ENCODE results near the gene PAQR5. TPM values are rescaled to one million over a fixed set of nuclear protein-coding genes. Genes with fewer than 3 reads are reported as not detected.

Gene PAQR5
- total RNA-seq, 1 experiment from 2014 or later, result 2.0 TPM

DNA sequence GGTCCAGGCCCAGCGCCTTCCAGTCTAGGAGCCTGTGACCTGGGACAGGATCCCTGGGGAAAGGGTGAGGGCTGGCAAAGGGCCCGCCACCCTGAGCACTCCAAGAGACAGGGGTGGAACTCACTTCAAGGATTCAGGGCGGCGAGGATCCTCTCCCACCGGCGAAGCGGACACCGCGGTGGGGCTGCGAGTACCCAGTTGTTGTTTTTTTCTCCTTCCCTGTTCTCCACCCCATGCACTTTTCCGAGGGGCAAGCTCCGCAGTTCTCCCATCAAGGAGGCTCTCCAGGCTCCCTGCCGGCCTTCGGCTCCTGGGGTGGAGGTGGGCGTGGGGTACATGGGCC is 387 bp upstream of the PAQR5 start:
- peak; percentile 26 for ATAC-seq

DNA sequence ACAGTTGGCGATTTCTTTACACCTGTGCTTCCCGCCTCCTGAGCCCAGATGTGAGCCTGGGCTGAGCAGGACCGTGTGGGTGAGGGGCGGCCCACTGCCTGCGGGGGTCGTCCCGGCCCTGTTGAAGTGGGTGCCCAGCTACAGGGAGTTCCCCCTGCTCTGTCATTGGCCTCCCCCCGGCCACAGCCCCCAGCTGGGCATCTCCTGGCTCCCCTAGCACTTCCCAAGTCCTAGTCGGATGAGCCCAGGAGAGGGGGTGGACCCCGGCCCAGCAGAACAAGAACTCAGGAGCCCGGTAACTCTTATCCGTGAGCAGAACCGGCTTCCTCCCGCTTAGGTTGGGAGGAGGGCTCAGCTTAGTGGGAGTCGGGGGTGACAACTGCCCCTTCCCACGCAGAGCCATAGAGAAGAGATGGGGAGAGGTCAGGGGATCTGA is 757 bp downstream of the PAQR5 start:
- intact Hi-C loops (cut with micrococcal nuclease; ENCODE audit: unreplicated experiment), result no loop called here
- ChIA-PET POLR2A (no interaction called here), CTCF (no interaction called here)
- BruUV-seq (replicated peaks), result no TSS peak
- TF ChIP-seq POLR2AphosphoS5 (IDR thresholded peaks at IDR 0.05; ENCODE audit: low read depth, low read length) (no peak), SIN3A (IDR thresholded peaks at IDR 0.05; ENCODE audit: borderline replicate concordance, insufficient read depth, low read depth, low read length) (no peak), TCF7L2 (IDR thresholded peaks at IDR 0.05; ENCODE audit: low read depth, low read length) (no peak)
- TF ChIP-seq, protein P1, sequence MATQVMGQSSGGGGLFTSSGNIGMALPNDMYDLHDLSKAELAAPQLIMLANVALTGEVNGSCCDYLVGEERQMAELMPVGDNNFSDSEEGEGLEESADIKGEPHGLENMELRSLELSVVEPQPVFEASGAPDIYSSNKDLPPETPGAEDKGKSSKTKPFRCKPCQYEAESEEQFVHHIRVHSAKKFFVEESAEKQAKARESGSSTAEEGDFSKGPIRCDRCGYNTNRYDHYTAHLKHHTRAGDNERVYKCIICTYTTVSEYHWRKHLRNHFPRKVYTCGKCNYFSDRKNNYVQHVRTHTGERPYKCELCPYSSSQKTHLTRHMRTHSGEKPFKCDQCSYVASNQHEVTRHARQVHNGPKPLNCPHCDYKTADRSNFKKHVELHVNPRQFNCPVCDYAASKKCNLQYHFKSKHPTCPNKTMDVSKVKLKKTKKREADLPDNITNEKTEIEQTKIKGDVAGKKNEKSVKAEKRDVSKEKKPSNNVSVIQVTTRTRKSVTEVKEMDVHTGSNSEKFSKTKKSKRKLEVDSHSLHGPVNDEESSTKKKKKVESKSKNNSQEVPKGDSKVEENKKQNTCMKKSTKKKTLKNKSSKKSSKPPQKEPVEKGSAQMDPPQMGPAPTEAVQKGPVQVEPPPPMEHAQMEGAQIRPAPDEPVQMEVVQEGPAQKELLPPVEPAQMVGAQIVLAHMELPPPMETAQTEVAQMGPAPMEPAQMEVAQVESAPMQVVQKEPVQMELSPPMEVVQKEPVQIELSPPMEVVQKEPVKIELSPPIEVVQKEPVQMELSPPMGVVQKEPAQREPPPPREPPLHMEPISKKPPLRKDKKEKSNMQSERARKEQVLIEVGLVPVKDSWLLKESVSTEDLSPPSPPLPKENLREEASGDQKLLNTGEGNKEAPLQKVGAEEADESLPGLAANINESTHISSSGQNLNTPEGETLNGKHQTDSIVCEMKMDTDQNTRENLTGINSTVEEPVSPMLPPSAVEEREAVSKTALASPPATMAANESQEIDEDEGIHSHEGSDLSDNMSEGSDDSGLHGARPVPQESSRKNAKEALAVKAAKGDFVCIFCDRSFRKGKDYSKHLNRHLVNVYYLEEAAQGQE (IDR thresholded peaks at IDR 0.05; ENCODE audit: insufficient read depth in 1 of 2, low read depth in 2 of 2, low read length in 1 of 2), result no peak
- TF ChIP-seq, protein P2, sequence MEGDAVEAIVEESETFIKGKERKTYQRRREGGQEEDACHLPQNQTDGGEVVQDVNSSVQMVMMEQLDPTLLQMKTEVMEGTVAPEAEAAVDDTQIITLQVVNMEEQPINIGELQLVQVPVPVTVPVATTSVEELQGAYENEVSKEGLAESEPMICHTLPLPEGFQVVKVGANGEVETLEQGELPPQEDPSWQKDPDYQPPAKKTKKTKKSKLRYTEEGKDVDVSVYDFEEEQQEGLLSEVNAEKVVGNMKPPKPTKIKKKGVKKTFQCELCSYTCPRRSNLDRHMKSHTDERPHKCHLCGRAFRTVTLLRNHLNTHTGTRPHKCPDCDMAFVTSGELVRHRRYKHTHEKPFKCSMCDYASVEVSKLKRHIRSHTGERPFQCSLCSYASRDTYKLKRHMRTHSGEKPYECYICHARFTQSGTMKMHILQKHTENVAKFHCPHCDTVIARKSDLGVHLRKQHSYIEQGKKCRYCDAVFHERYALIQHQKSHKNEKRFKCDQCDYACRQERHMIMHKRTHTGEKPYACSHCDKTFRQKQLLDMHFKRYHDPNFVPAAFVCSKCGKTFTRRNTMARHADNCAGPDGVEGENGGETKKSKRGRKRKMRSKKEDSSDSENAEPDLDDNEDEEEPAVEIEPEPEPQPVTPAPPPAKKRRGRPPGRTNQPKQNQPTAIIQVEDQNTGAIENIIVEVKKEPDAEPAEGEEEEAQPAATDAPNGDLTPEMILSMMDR (IDR thresholded peaks at IDR 0.05), result no peak
- H3K4me1 ChIP-seq (ENCODE audit: control insufficient read depth, insufficient read depth, low read length), result peaks cover 3% of the 10 kb centered on the region; the same call in 1 of the 2 replicates
- DNase-seq (ENCODE audit: low read depth, low spot score) (no peak), ATAC-seq (peak; percentile 3; the same call in 1 of the 2 replicates)
- no peak overlapping the region for H3K27ac ChIP-seq (ENCODE audit: low read length)
- H3K36me3 ChIP-seq (ENCODE audit: control insufficient read depth, insufficient read depth, low read length), result no peaks in the 10 kb centered on the region
- H3K9me3 ChIP-seq (ENCODE audit: control insufficient read depth, insufficient read depth, low read depth, low read length), result no peaks in the 10 kb centered on the region
- peak overlapping the region; percentile 39 to 54; a peak in 2 of 4 replicates for H3K4me3 ChIP-seq (ENCODE audit: low read depth in 2 of 2, low read length in 2 of 2)
- peaks cover 5% of the 10 kb centered on the region for H3K27me3 ChIP-seq (ENCODE audit: control insufficient read depth, insufficient read depth, low read length)
- in situ Hi-C loops (cut with HindIII; ENCODE audit: low pct_unique_long_range_greater_than_20kb, low sequenced_read_pairs), result no loop called here

More for the DNA sequence above, 387 bp upstream of the PAQR5 start:
- no peaks in the 10 kb centered on the region for H3K9me3 ChIP-seq (ENCODE audit: control insufficient read depth, insufficient read depth, low read depth, low read length)
- no peak for DNase-seq (ENCODE audit: low read depth, low spot score)
- in situ Hi-C loops (cut with HindIII; ENCODE audit: low pct_unique_long_range_greater_than_20kb, low sequenced_read_pairs) (no loop called here), intact Hi-C loops (cut with micrococcal nuclease; ENCODE audit: unreplicated experiment) (no loop called here)
- H3K36me3 ChIP-seq (ENCODE audit: control insufficient read depth, insufficient read depth, low read length), result no peaks in the 10 kb centered on the region
- TF ChIP-seq SIN3A (IDR thresholded peaks at IDR 0.05; ENCODE audit: borderline replicate concordance, insufficient read depth, low read depth, low read length) (no peak), TCF7L2 (IDR thresholded peaks at IDR 0.05; ENCODE audit: low read depth, low read length) (no peak), POLR2AphosphoS5 (IDR thresholded peaks at IDR 0.05; ENCODE audit: low read depth, low read length) (no peak)
- TF ChIP-seq, protein P2 (IDR thresholded peaks at IDR 0.05), result no peak
- TF ChIP-seq, protein P1 (IDR thresholded peaks at IDR 0.05; ENCODE audit: insufficient read depth in 1 of 2, low read depth in 2 of 2, low read length in 1 of 2), result no peak
- H3K27ac ChIP-seq (ENCODE audit: low read length), result no peak overlapping the region
- peaks cover 5% of the 10 kb centered on the region for H3K27me3 ChIP-seq (ENCODE audit: control insufficient read depth, insufficient read depth, low read length)
- ChIA-PET POLR2A (no interaction called here), CTCF (interaction anchor here (0.8 kb wide), 1 partner anchor 1046 kb away, joined by 3 read pairs; no protein-coding TSS in a partner anchor)
- no TSS peak for BruUV-seq (replicated peaks)
- H3K4me1 ChIP-seq (ENCODE audit: control insufficient read depth, insufficient read depth, low read length), result peaks cover 3% of the 10 kb centered on the region; the same call in 1 of the 2 replicates
- peak overlapping the region in 1 of 2 experiments; percentile 39; a peak in 2 of 4 replicates for H3K4me3 ChIP-seq (ENCODE audit: low read depth in 2 of 2, low read length in 2 of 2)
